ENCODE results near the gene TNFRSF18. TPM values are rescaled to one million over a fixed set of nuclear protein-coding genes. Genes with fewer than 3 reads are reported as not detected.

TNFRSF18 gene
- total and polyA plus RNA-seq, 2 donors (not counting 3 experiments of a cell fraction or from before 2014, with no cell fraction given) = not detected

DNA sequence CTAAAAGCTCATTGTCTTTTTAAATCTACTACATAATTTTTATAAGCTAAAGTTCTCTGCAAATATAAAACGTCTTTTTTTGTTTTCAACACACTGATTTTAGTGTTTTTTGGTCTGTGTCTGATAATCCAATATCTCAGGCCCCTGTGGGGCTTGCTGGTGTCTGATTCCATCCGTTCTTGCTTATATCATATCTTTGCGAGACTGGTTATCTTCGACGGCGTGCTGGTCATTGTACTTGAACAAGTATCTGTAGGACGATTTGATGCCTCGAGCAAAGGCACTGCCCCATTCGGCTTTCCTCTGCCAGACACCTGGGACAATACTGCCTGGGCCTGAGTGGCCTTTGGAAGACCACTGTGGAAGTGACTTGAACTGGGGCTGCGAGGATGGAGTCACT is 51.1 kb downstream of the TNFRSF18 start:
- H3K36me3 ChIP-seq (ENCODE audit: control insufficient read depth in 2 of 2, extremely low read depth in 1 of 2, insufficient read depth in 2 of 2, low read length in 2 of 2) = no peaks in the 10 kb centered on the region
- no TSS peak for BruUV-seq (replicated peaks)
- no peak overlapping the region for H3K27ac ChIP-seq (ENCODE audit: insufficient read depth, low read depth, low read length)
- no peaks in the 10 kb centered on the region for H4K20me1 ChIP-seq (replicated peaks; ENCODE audit: control insufficient read depth, extremely low read depth, insufficient read depth, low read length)
- no peak for DNase-seq (ENCODE audit: low read depth, low spot score)
- no peaks in the 10 kb centered on the region for H3K9me3 ChIP-seq (replicated peaks; ENCODE audit: control insufficient read depth, insufficient read depth, low read length)
- H3K4me2 ChIP-seq (ENCODE audit: insufficient read depth, low read length) = no peak overlapping the region
- no peaks in the 10 kb centered on the region for H3K79me2 ChIP-seq (ENCODE audit: control insufficient read depth, insufficient read depth, low read length)
- no peaks in the 10 kb centered on the region for H3K27me3 ChIP-seq (ENCODE audit: control insufficient read depth in 2 of 2, insufficient read depth in 2 of 2, low read length in 2 of 2)
- H2AFZ ChIP-seq (ENCODE audit: low read depth, low read length) = no peak overlapping the region
- H3K9ac ChIP-seq (replicated peaks; ENCODE audit: extremely low read depth, insufficient read depth, low read length) = no peak overlapping the region
- TF ChIP-seq GATA2 (IDR thresholded peaks at IDR 0.05; ENCODE audit: insufficient read depth, insufficient read length, low read depth, low read length) (no peak), POLR2A (IDR thresholded peaks at IDR 0.05; ENCODE audit: low read depth, low read length) (no peak), POLR2AphosphoS5 (IDR thresholded peaks at IDR 0.05; ENCODE audit: insufficient read depth, low read depth, low read length) (no peak)
- CTCF ChIA-PET = interaction anchor here (0.8 kb wide), 1 partner anchor 16 kb away, joined by 3 read pairs; no protein-coding TSS in a partner anchor
- H3K4me1 ChIP-seq (ENCODE audit: control insufficient read depth, extremely low read depth, insufficient read depth, low read length) = peaks cover 14% of the 10 kb centered on the region
- H3K9me1 ChIP-seq (replicated peaks; ENCODE audit: control insufficient read depth, extremely low read depth, insufficient read depth, low read length) = no peaks in the 10 kb centered on the region
- dilution Hi-C loops (cut with MboI; ENCODE audit: extremely low pct_ligation_motif_present, low sequenced_read_pairs) (no loop called here), intact Hi-C loops (cut with micrococcal nuclease) (no loop called here)
- POLR2A ChIA-PET = no interaction called here
- H3K4me3 ChIP-seq (replicated peaks in 1 of 3; ENCODE audit: insufficient read depth in 1 of 3, low read depth in 1 of 3, low read length in 3 of 3) = no peak overlapping the region
- no peak for FAIRE-seq

DNA sequence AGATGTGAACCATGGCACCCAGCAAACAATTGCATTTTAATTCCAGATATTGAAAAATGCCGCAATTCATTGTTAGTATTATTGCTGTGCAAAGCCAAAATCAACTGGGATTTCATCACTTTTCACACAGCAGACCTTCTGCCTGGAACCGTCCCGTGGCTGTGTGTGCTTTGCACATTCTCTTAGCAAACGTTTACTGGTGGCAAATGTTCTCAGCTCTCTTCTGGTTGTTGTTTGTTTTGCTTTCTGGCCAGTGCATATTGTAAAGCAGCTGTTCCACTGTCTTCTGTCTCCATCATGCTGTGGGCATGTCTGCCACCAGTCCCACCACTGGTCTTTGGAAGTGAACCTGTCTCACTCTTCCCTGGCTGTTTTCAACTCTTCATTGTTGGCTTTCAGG is 52.5 kb downstream of the TNFRSF18 start:
- CTCF ChIA-PET = interaction anchor here (1.9 kb wide), 1 partner anchor 31 kb away, joined by 5 read pairs; no protein-coding TSS in a partner anchor
- DNase-seq (ENCODE audit: low read depth, low spot score) = no peak
- Histone ChIP-seq H3K9me3 (replicated peaks; ENCODE audit: control insufficient read depth, insufficient read depth, low read length) (no peaks in the 10 kb centered on the region), H3K27ac (ENCODE audit: insufficient read depth, low read depth, low read length) (no peak overlapping the region), H3K9me1 (replicated peaks; ENCODE audit: control insufficient read depth, extremely low read depth, insufficient read depth, low read length) (no peaks in the 10 kb centered on the region), H2AFZ (ENCODE audit: low read depth, low read length) (no peak overlapping the region), H3K4me3 (replicated peaks in 1 of 3; ENCODE audit: insufficient read depth in 1 of 3, low read depth in 1 of 3, low read length in 3 of 3) (no peak overlapping the region), H3K36me3 (ENCODE audit: control insufficient read depth in 2 of 2, extremely low read depth in 1 of 2, insufficient read depth in 2 of 2, low read length in 2 of 2) (no peaks in the 10 kb centered on the region), H4K20me1 (replicated peaks; ENCODE audit: control insufficient read depth, extremely low read depth, insufficient read depth, low read length) (no peaks in the 10 kb centered on the region), H3K4me2 (ENCODE audit: insufficient read depth, low read length) (no peak overlapping the region), H3K79me2 (ENCODE audit: control insufficient read depth, insufficient read depth, low read length) (no peaks in the 10 kb centered on the region), H3K9ac (replicated peaks; ENCODE audit: extremely low read depth, insufficient read depth, low read length) (no peak overlapping the region), H3K27me3 (ENCODE audit: control insufficient read depth in 2 of 2, insufficient read depth in 2 of 2, low read length in 2 of 2) (no peaks in the 10 kb centered on the region), H3K4me1 (ENCODE audit: control insufficient read depth, extremely low read depth, insufficient read depth, low read length) (peaks cover 14% of the 10 kb centered on the region)
- no peak for FAIRE-seq
- POLR2A ChIA-PET = no interaction called here
- intact Hi-C loops (cut with micrococcal nuclease) = no loop called here
- BruUV-seq (replicated peaks) = no TSS peak
- dilution Hi-C loops (cut with MboI; ENCODE audit: extremely low pct_ligation_motif_present, low sequenced_read_pairs) = no loop called here
- TF ChIP-seq MYC (IDR thresholded peaks at IDR 0.05; ENCODE audit: low read depth, low read length) (no peak), FOS (IDR thresholded peaks at IDR 0.05; ENCODE audit: borderline replicate concordance, insufficient read depth, low read length) (no peak), POLR2A (IDR thresholded peaks at IDR 0.05; ENCODE audit: low read depth, low read length) (no peak), EZH2 (IDR thresholded peaks at IDR 0.05; ENCODE audit: borderline replicate concordance, low read depth, low read length, severe bottlenecking) (no peak), POLR2AphosphoS5 (IDR thresholded peaks at IDR 0.05; ENCODE audit: insufficient read depth, low read depth, low read length) (no peak), JUN (IDR thresholded peaks at IDR 0.05; ENCODE audit: borderline replicate concordance, insufficient read depth, insufficient read length, low read depth) (no peak), GATA2 (IDR thresholded peaks at IDR 0.05; ENCODE audit: insufficient read depth, insufficient read length, low read depth, low read length) (no peak)
- TF ChIP-seq, protein P1, sequence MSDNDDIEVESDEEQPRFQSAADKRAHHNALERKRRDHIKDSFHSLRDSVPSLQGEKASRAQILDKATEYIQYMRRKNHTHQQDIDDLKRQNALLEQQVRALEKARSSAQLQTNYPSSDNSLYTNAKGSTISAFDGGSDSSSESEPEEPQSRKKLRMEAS (IDR thresholded peaks at IDR 0.05; ENCODE audit: insufficient read depth, insufficient read length) = no peak

MicroRNAs within 50 kb of the gene (microRNA counts, 767-probe panel; counts per million panel counts)
- microRNA hsa-miR-200a-3p (723 counts per million, percentile 96 among the panel's probes with 10 or more counts), microRNA hsa-miR-200b-3p (723 counts per million, percentile 96 among the panel's probes with 10 or more counts), microRNA hsa-miR-429 (723 counts per million, percentile 96 among the panel's probes with 10 or more counts)

Small RNA genes within 50 kb of the gene (microRNA-seq; reads per million reads assigned to microRNA genes)
- gene MIR200A (ENCODE audit: borderline number of aligned reads, borderline replicate concordance) (not detected), gene MIR200B (ENCODE audit: borderline number of aligned reads, borderline replicate concordance) (24.2 reads per million, percentile 38 among the genes with 10 or more reads in this experiment), gene MIR429 (ENCODE audit: borderline number of aligned reads, borderline replicate concordance) (5.4 reads per million, percentile 12 among the genes with 10 or more reads in this experiment)

Small RNA genes within 50 kb of the gene (small RNA-seq; reads per million reads assigned to genes)
- gene MIR200A (ENCODE audit: insufficient read depth, insufficient read length, low read depth, low replicate concordance) (0.88 reads per million), gene MIR200B (ENCODE audit: insufficient read depth, insufficient read length, low read depth, low replicate concordance) (not detected), gene MIR429 (ENCODE audit: insufficient read depth, insufficient read length, low read depth, low replicate concordance) (not detected)

Other genes with a start within 250 kb of the TNFRSF18 start
- gene NOC2L, start 247.3 kb downstream of the TNFRSF18 start, total RNA-seq = 87.9 and 88.6 TPM in 2 replicates
- gene NOC2L, start 247.3 kb downstream of the TNFRSF18 start, polyA plus RNA-seq = 50.7 and 55.3 TPM in 2 replicates
- 28.6 and 30.1 TPM in 2 replicates for gene KLHL17, start 246.0 kb downstream of the TNFRSF18 start, total RNA-seq
- gene KLHL17, start 246.0 kb downstream of the TNFRSF18 start, polyA plus RNA-seq = 27.0 and 39.9 TPM in 2 replicates
- 0.48 and 0.88 TPM in 2 replicates for gene PLEKHN1, start 240.1 kb downstream of the TNFRSF18 start, total RNA-seq
- gene PLEKHN1, start 240.1 kb downstream of the TNFRSF18 start, polyA plus RNA-seq = 0.29 and 0.35 TPM in 2 replicates
- not detected in 2 replicates for gene PERM1, start 224.5 kb downstream of the TNFRSF18 start, total RNA-seq
- not detected in 2 replicates for gene PERM1, start 224.5 kb downstream of the TNFRSF18 start, polyA plus RNA-seq
- gene HES4, start 206.5 kb downstream of the TNFRSF18 start, total RNA-seq = 32.0 and 37.6 TPM in 2 replicates
- gene HES4, start 206.5 kb downstream of the TNFRSF18 start, polyA plus RNA-seq = 30.5 and 50.6 TPM in 2 replicates
- 44.6 and 47.6 TPM in 2 replicates for gene ISG15, start 193.1 kb downstream of the TNFRSF18 start, total RNA-seq
- gene ISG15, start 193.1 kb downstream of the TNFRSF18 start, polyA plus RNA-seq = 154 and 220 TPM in 2 replicates
- 67.8 and 75.6 TPM in 2 replicates for gene AGRN, start 186.5 kb downstream of the TNFRSF18 start, total RNA-seq
- gene AGRN, start 186.5 kb downstream of the TNFRSF18 start, polyA plus RNA-seq = 66.6 and 78.9 TPM in 2 replicates
- not detected in 2 replicates for gene RNF223, start 132.3 kb downstream of the TNFRSF18 start, total RNA-seq
- not detected in 2 replicates for gene RNF223, start 132.3 kb downstream of the TNFRSF18 start, polyA plus RNA-seq
- 19.7 and 20.1 TPM in 2 replicates for gene C1orf159, start 90.5 kb downstream of the TNFRSF18 start, total RNA-seq
- 16.1 and 20.1 TPM in 2 replicates for gene C1orf159, start 90.5 kb downstream of the TNFRSF18 start, polyA plus RNA-seq
- gene TTLL10, start 32.7 kb downstream of the TNFRSF18 start, total RNA-seq = not detected in 2 replicates
- gene TTLL10, start 32.7 kb downstream of the TNFRSF18 start, polyA plus RNA-seq = not detected in 2 replicates
- 0.62 and 1.5 TPM in 2 replicates for gene TNFRSF4, start 7.6 kb upstream of the TNFRSF18 start, total RNA-seq
- gene TNFRSF4, start 7.6 kb upstream of the TNFRSF18 start, polyA plus RNA-seq = 0.55 and 1.4 TPM in 2 replicates
- 171 and 185 TPM in 2 replicates for gene SDF4, start 25.4 kb upstream of the TNFRSF18 start, total RNA-seq
- 156 and 175 TPM in 2 replicates for gene SDF4, start 25.4 kb upstream of the TNFRSF18 start, polyA plus RNA-seq
- gene B3GALT6, start 25.6 kb upstream of the TNFRSF18 start, total RNA-seq = 24.4 and 24.6 TPM in 2 replicates
- gene B3GALT6, start 25.6 kb upstream of the TNFRSF18 start, polyA plus RNA-seq = 34.1 and 43.3 TPM in 2 replicates
- gene C1QTNF12, start 40.1 kb upstream of the TNFRSF18 start, total RNA-seq = 1.9 and 4.1 TPM in 2 replicates
- 0.67 and 1.0 TPM in 2 replicates for gene C1QTNF12, start 40.1 kb upstream of the TNFRSF18 start, polyA plus RNA-seq
- 80.7 and 87.2 TPM in 2 replicates for gene UBE2J2, start 67.3 kb upstream of the TNFRSF18 start, total RNA-seq
- 50.0 and 60.7 TPM in 2 replicates for gene UBE2J2, start 67.3 kb upstream of the TNFRSF18 start, polyA plus RNA-seq
- gene SCNN1D, start 73.8 kb upstream of the TNFRSF18 start, total RNA-seq = 3.0 and 3.3 TPM in 2 replicates
- 2.3 and 4.0 TPM in 2 replicates for gene SCNN1D, start 73.8 kb upstream of the TNFRSF18 start, polyA plus RNA-seq
- 39.0 and 43.0 TPM in 2 replicates for gene ACAP3, start 101.3 kb upstream of the TNFRSF18 start, total RNA-seq
- 27.8 and 41.3 TPM in 2 replicates for gene ACAP3, start 101.3 kb upstream of the TNFRSF18 start, polyA plus RNA-seq
- 16.6 and 18.8 TPM in 2 replicates for gene PUSL1, start 102.0 kb upstream of the TNFRSF18 start, total RNA-seq
- gene PUSL1, start 102.0 kb upstream of the TNFRSF18 start, polyA plus RNA-seq = 27.3 and 45.9 TPM in 2 replicates
- gene INTS11, start 118.1 kb upstream of the TNFRSF18 start, total RNA-seq = 127 and 132 TPM in 2 replicates
- gene INTS11, start 118.1 kb upstream of the TNFRSF18 start, polyA plus RNA-seq = 222 and 239 TPM in 2 replicates
- 25.1 and 29.5 TPM in 2 replicates for gene CPTP, start 118.2 kb upstream of the TNFRSF18 start, total RNA-seq
- 20.9 and 29.6 TPM in 2 replicates for gene CPTP, start 118.2 kb upstream of the TNFRSF18 start, polyA plus RNA-seq
- 0.37 and 0.38 TPM in 2 replicates for gene TAS1R3, start 124.7 kb upstream of the TNFRSF18 start, total RNA-seq
- 0.26 and 0.38 TPM in 2 replicates for gene TAS1R3, start 124.7 kb upstream of the TNFRSF18 start, polyA plus RNA-seq
- gene DVL1, start 142.8 kb upstream of the TNFRSF18 start, total RNA-seq = 36.5 and 40.7 TPM in 2 replicates
- 26.8 and 38.2 TPM in 2 replicates for gene DVL1, start 142.8 kb upstream of the TNFRSF18 start, polyA plus RNA-seq
- gene MXRA8, start 152.0 kb upstream of the TNFRSF18 start, total RNA-seq = 0.37 and 0.82 TPM in 2 replicates
- gene MXRA8, start 152.0 kb upstream of the TNFRSF18 start, polyA plus RNA-seq = 1.9 and 2.2 TPM in 2 replicates
- gene AURKAIP1, start 168.6 kb upstream of the TNFRSF18 start, total RNA-seq = 149 and 151 TPM in 2 replicates
- gene AURKAIP1, start 168.6 kb upstream of the TNFRSF18 start, polyA plus RNA-seq = 73.3 and 96.2 TPM in 2 replicates
- 182 and 188 TPM in 2 replicates for gene CCNL2, start 192.7 kb upstream of the TNFRSF18 start, total RNA-seq
- gene CCNL2, start 192.7 kb upstream of the TNFRSF18 start, polyA plus RNA-seq = 174 and 209 TPM in 2 replicates
- gene MRPL20, start 200.7 kb upstream of the TNFRSF18 start, total RNA-seq = 125 and 134 TPM in 2 replicates
- gene MRPL20, start 200.7 kb upstream of the TNFRSF18 start, polyA plus RNA-seq = 118 and 152 TPM in 2 replicates
- gene ANKRD65, start 214.7 kb upstream of the TNFRSF18 start, total RNA-seq = 0.32 and 0.38 TPM in 2 replicates
- 0.15 and 0.18 TPM in 2 replicates for gene ANKRD65, start 214.7 kb upstream of the TNFRSF18 start, polyA plus RNA-seq
- 3.3 and 6.1 TPM in 2 replicates for gene VWA1, start 229.1 kb upstream of the TNFRSF18 start, total RNA-seq
- gene VWA1, start 229.1 kb upstream of the TNFRSF18 start, polyA plus RNA-seq = 2.0 and 3.7 TPM in 2 replicates
- gene ATAD3C, start 243.1 kb upstream of the TNFRSF18 start, total RNA-seq = 0.16 TPM in 1 of 2 replicates, not detected in the other
- gene ATAD3C, start 243.1 kb upstream of the TNFRSF18 start, polyA plus RNA-seq = 0.01 TPM in 1 of 2 replicates, not detected in the other

All from endothelial cell of umbilical vein (primary cell).